ENCODE data around the gene SEMA6D.

DNA sequence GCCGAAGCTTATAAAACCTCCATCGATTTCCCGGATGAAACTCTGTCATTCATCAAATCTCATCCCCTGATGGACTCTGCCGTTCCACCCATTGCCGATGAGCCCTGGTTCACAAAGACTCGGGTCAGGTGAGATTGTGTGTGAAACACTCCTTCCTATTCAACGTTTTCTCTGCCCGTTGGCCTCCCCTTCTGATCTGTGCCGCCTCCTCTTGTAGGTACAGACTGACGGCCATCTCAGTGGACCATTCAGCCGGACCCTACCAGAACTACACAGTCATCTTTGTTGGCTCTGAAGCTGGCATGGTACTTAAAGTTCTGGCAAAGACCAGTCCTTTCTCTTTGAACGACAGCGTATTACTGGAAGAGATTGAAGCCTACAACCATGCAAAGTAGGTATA lies 47.4 kb downstream of the SEMA6D start:
- TF ChIP-seq EZH2 (IDR thresholded peaks at IDR 0.05; ENCODE audit: borderline replicate concordance, low read length) (no peak), CTCF (conservative IDR thresholded peaks at IDR 0.05 in 1 of 2, IDR thresholded peaks at IDR 0.05 in 1 of 2; ENCODE audit: extremely low read depth in 1 of 2, insufficient read depth in 1 of 2, low read depth in 1 of 2, low read length in 2 of 2) (no peak)
